ENCODE measurements around the gene USPL1.

USPL1 gene

DNA sequence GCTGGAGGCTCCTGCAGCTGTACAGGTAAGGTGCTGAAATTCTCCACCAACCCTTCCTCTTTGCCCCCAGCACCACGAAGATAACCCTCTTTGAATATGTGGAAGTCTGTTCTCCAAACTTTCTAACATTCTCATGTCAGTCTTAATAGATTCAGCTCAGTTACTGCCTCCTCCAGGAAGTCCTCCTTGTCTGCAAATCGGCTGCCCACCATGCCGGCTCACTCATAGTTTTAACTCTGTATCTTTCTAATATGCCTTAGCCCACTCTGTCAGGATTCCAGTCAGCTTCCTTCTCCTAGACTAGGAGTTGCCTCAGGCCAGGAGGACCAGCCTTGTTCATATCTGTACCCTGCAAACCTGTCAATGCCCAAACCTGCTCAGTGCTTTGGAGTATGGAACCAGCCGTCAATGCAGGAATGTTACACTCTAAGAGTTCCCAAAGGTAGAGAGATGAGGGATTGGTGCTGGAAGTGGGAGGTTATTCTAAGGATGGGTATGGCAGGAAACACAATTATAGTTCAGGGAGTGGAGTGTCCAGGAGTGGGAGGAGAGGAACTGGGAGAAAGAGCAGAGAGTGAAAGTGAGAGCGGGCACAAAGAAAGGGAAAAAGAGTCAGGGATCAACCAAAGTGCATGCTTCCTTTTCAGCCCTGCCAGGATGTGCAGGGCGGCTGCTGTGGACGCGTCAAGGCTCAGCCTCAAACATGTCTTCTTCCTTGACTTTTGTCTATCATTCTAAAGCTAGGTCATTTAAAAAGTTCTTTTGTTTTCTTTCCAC, 79.6 kb downstream of the USPL1 start:
- no peak for DNase-seq (ENCODE audit: low spot score)

DNA sequence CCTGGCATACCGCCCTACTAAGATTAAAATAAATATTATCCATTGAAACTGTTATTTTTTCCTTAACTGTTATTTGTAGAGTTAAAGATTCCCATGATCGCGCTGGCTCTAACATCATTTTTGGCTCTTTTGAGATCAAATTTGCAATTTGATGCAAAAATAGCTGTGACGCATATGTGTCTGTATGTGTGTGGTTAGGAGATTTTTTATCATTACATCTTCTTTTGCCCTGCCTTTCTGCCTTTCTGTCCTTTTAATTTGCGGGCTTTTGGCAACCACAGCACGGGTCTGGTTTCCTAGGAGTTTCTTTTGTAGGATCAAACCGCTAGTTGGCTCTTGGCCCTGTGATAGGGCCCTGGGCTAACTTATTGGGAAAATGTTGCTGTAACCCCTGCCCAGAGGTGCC, 80.3 kb downstream of the USPL1 start:
- no peak for DNase-seq (ENCODE audit: low spot score)

DNA sequence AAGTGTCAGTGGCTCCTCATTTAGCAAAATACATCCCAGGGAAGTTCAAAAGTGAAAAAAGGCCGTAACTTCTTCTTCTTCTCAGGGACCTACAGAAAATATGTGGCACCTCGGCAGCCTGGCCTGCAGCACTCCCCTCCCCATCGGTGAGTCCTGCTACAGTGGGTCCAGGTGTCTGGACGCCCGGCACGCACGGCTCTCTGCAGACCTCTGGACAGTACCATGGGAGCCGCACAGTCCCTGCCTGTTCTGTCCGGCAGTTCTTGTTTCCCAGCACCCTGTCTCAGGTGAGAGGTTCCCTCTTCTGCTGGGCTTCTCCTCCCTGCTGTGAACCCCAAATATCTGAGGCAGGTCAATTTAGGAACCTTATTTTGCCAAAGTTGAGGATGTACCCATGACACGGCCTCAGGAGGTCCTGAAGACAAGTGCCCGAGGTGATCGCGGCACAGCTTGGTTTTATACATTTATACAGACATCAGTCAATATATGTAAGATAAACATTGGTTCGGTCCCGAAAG, 80.8 kb downstream of the USPL1 start:
- DNase-seq (ENCODE audit: low spot score), result no peak

DNA sequence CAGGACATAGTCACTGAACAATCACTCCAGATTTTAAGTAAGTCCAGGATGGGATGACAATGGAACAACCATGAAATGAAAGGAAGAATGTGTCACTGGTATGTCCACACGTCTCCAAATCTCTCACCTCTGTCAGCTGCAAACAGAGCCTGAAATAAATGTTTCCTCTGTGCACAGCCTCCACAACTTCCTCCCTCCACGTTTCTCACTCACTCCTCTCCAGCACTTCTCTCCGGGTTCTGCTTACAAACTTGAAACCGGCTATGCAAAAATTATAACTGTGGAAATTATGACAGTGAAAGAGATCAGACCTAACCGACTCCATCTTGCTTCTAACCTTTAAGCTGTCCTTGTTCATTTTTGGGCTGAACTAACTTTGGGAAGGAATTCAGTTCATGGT, 82.6 kb downstream of the USPL1 start:
- no peak for DNase-seq (ENCODE audit: low spot score)

DNA sequence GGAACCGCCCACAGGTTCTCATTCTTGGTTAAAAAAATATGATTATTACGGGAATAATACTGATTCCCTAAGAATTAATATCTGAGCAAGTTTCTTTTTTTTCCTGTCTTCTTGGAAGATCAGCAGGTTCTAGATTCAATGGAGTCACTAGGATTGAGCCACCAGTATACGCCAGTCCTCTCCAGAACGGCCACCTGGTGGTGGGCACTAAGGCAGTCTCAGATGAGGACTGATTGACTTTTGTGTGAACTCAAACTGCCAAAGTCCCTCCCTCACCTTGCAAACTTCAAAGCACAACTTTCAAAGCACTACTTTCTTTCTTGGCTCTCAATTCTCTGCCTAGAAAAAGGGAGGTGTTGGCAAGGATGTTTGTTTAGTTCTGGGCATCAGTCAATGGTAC, 84.3 kb downstream of the USPL1 start:
- DNase-seq (ENCODE audit: low spot score), result no peak

DNA sequence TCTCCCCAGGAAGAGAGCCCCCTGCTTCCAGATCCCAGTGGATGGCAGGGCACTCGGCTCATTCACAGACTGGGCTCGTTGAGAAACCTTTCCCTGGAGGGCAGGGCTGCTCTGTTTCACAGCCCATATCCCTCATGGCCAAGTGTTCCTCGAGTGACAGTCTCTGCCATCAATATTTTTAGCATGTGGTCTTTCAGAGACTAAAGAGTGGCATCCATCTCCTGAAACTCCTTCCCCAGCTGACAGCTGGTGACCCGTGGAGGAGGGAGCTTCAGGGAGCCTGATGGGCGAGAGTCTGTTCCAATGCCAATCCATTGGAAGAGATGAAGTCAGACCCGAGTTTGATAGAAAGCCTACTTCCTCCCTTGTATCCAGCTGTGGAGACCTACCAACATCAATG, 86.9 kb downstream of the USPL1 start:
- no peak for DNase-seq (ENCODE audit: low spot score)

DNA sequence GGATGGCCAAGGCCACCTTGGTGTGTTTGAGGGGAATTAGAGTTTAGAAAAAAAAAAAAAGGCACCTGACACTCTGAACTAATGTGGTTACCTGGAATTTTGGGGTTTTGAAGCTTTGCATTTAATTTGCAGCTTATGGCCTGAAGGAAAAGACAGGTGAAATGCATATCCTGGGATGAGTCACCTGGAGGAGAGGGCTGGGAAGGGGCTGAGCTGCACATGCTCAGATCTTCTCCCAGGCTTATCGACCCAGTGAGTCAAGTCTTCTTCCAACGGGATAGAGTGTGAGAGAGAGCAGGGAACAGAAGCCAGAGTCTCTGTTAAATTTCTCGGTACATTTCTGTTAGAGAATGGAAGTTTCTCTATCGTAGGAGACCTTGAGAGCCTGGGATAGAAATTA, 88.0 kb downstream of the USPL1 start:
- no peak for DNase-seq (ENCODE audit: low spot score)

DNA sequence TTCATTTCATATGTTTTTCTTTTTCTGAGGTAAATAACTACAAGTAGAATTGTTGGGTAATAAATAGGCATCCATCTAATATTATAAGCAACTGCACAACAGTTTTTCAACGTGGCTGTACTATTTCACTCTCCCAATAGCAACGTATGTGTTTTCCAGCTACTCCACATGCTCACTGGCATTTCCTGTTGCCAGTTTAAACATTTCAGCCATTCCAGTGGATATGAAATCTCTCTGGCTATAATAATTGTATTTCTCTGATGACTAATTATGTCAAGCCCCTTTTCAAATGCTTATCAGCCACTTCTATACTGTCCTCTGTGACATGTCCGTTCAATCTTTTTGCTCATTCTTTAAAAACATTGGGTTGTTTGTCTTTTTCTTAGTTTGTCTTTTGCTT, 90.8 kb downstream of the USPL1 start:
- DNase-seq (ENCODE audit: low spot score), result no peak
